ENCODE measurements around the gene OR2M2.

The OR2M2 gene

GRCh38 chr1:248189026-248189425 is 14.4 kb downstream of the OR2M2 start:
- DNase-seq (ENCODE audit: low read depth), result no peak
- H3K4me3 ChIP-seq (ENCODE audit: low read depth, low read length), result no peak overlapping the region
- TF ChIP-seq CTCF (IDR thresholded peaks at IDR 0.05; ENCODE audit: insufficient read depth, low read depth, low read length, missing control alignments), result no peak

- no peak overlapping the region for H3K4me3 ChIP-seq (ENCODE audit: low read depth, low read length)
- no peak for TF ChIP-seq CTCF (IDR thresholded peaks at IDR 0.05; ENCODE audit: insufficient read depth, low read depth, low read length, missing control alignments)
- DNase-seq (ENCODE audit: low read depth), result no peak
Observed at GRCh38 chr1:248194117-248194516, 19.5 kb downstream of the OR2M2 start.

GRCh38 chr1:248196965-248197364 is 22.3 kb downstream of the OR2M2 start, which contains the start of gene OR2M3:
TSS of gene OR2M3 (plus strand) at chr1:248197265. CDS start at chr1:248203068, 5,803 bp downstream.
- H3K4me3 ChIP-seq (ENCODE audit: low read depth, low read length), result no peak within 1 kb of the TSS
- no peak for TF ChIP-seq CTCF (IDR thresholded peaks at IDR 0.05; ENCODE audit: insufficient read depth, low read depth, low read length, missing control alignments)
- no peak for DNase-seq (ENCODE audit: low read depth)

- no peak overlapping the region for H3K4me3 ChIP-seq (ENCODE audit: low read depth, low read length)
- DNase-seq (ENCODE audit: low read depth), result no peak
- TF ChIP-seq CTCF (IDR thresholded peaks at IDR 0.05; ENCODE audit: insufficient read depth, low read depth, low read length, missing control alignments), result no peak
Observed at GRCh38 chr1:248215880-248216279, 41.3 kb downstream of the OR2M2 start.

- H3K4me3 ChIP-seq (ENCODE audit: low read depth, low read length), result no peak overlapping the region
- no peak for TF ChIP-seq CTCF (IDR thresholded peaks at IDR 0.05; ENCODE audit: insufficient read depth, low read depth, low read length, missing control alignments)
- no peak for DNase-seq (ENCODE audit: low read depth)
Observed at GRCh38 chr1:248225537-248225936, 50.9 kb downstream of the OR2M2 start.

GRCh38 chr1:248229360-248229908 is 54.8 kb downstream of the OR2M2 start:
- no peak for DNase-seq (ENCODE audit: low read depth)
- TF ChIP-seq CTCF (IDR thresholded peaks at IDR 0.05; ENCODE audit: insufficient read depth, low read depth, low read length, missing control alignments), result no peak
- no peak overlapping the region for H3K4me3 ChIP-seq (ENCODE audit: low read depth, low read length)

All from GM12865 (cell line).